H54 (cell line): ENCODE data around the gene SMYD1.

ENCODE experiments used
- DNase-seq: peaks from one replicate; pipeline ENCODE4 v3.0.0; 2011; ENCODE audit warnings: low spot score, mixed read lengths; ENCODE audit not compliant: insufficient read length
- FAIRE-seq: peaks from 3 replicates; lab custom pipeline; 2011; peaks lifted over from hg19 to GRCh38; lab: Jason Lieb, UNC
- POLR2A ChIP-seq: IDR thresholded peaks from 2 replicates; pipeline ENCODE4 v1.6.1; 2011; ENCODE audit warnings: low read depth, mild to moderate bottlenecking, low read length

Gene SMYD1

GRCh38 chr2:88126772-88127637, 59.4 kb downstream of the SMYD1 start:
- no peak for FAIRE-seq

GRCh38 chr2:88127638-88127887, 59.9 kb downstream of the SMYD1 start:
- DNase-seq (no peak), FAIRE-seq (no peak)
- no peak for TF ChIP-seq POLR2A

More at GRCh38 chr2:88126772-88127637, 59.4 kb downstream of the SMYD1 start:
- TF ChIP-seq POLR2A, result no peak
- no peak for DNase-seq

GRCh38 chr2:88127888-88128653, 60.4 kb downstream of the SMYD1 start, which contains the start of gene FABP1:
FABP1 (minus strand) TSS chr2:88128062; CDS start chr2:88128017, 45 bp downstream.
- DNase-seq (no peak), FAIRE-seq (no peak)
- TF ChIP-seq POLR2A, result no peak

- TF ChIP-seq POLR2A, result no peak
- DNase-seq (no peak), FAIRE-seq (no peak)
Measured at GRCh38 chr2:88128654-88129312, 61.2 kb downstream of the SMYD1 start.

GRCh38 chr2:88129313-88129959, 61.8 kb downstream of the SMYD1 start:
- DNase-seq, result no peak
- TF ChIP-seq POLR2A, result no peak
- FAIRE-seq, result no peak

- FAIRE-seq, result no peak
- TF ChIP-seq POLR2A, result no peak
- no peak for DNase-seq
Measured at GRCh38 chr2:88131201-88131998, 63.8 kb downstream of the SMYD1 start.

- no peak for DNase-seq
- no peak for TF ChIP-seq POLR2A
- FAIRE-seq, result no peak
Measured at GRCh38 chr2:88131999-88132368, 64.4 kb downstream of the SMYD1 start.

GRCh38 chr2:88133875-88134274, 66.2 kb downstream of the SMYD1 start:
- no peak for TF ChIP-seq POLR2A
- DNase-seq (no peak), FAIRE-seq (no peak)

- no peak for TF ChIP-seq POLR2A
Measured at GRCh38 chr2:88136817-88137216, 69.2 kb downstream of the SMYD1 start.

GRCh38 chr2:88137833-88138232, 70.2 kb downstream of the SMYD1 start:
- FAIRE-seq (no peak), DNase-seq (no peak)
- TF ChIP-seq POLR2A, result no peak

More at GRCh38 chr2:88136817-88137216, 69.2 kb downstream of the SMYD1 start:
- DNase-seq, result no peak
- FAIRE-seq, result no peak

- FAIRE-seq, result no peak
Measured at GRCh38 chr2:88139203-88139702, 71.6 kb downstream of the SMYD1 start.

GRCh38 chr2:88139804-88140203, 72.2 kb downstream of the SMYD1 start:
- FAIRE-seq (no peak), DNase-seq (no peak)
- TF ChIP-seq POLR2A, result no peak

More at GRCh38 chr2:88139203-88139702, 71.6 kb downstream of the SMYD1 start:
- no peak for TF ChIP-seq POLR2A
- no peak for DNase-seq

GRCh38 chr2:88141952-88142351, 74.3 kb downstream of the SMYD1 start:
- no peak for TF ChIP-seq POLR2A

More at GRCh38 chr2:88141952-88142351, 74.3 kb downstream of the SMYD1 start:
- FAIRE-seq (no peak), DNase-seq (no peak)
